NCI-H2196 (cell line): ENCODE measurements around the gene TRMU.

ENCODE experiments used
- DNase-seq: peaks from one replicate; lab custom pipeline; 2025; ENCODE audit not compliant: unreplicated experiment; lab: John Stamatoyannopoulos, UW

TRMU gene

GRCh38 chr22:46335201-46336118 lies at the start of gene TRMU:
Gene TRMU (plus strand): TSS chr22:46335714. CDS start chr22:46335765, 51 bp downstream.
- DNase-seq, result peak; percentile 87

- DNase-seq, result no peak
Measured at GRCh38 chr22:46286006-46286405, 49.5 kb upstream of the TRMU start.

- no peak for DNase-seq
Measured at GRCh38 chr22:46286941-46287872, 48.3 kb upstream of the TRMU start.

- no peak for DNase-seq
Measured at GRCh38 chr22:46287873-46288751, 47.4 kb upstream of the TRMU start.

GRCh38 chr22:46288846-46289243 lies 46.7 kb upstream of the TRMU start:
- no peak for DNase-seq

GRCh38 chr22:46289244-46289891 lies 46.1 kb upstream of the TRMU start:
- DNase-seq, result no peak

- no peak for DNase-seq
Measured at GRCh38 chr22:46290121-46290842, 45.2 kb upstream of the TRMU start.

GRCh38 chr22:46290843-46291785 lies 44.4 kb upstream of the TRMU start:
- no peak for DNase-seq

GRCh38 chr22:46292173-46292572 lies 43.3 kb upstream of the TRMU start:
- DNase-seq, result no peak

GRCh38 chr22:46292732-46293131 lies 42.8 kb upstream of the TRMU start:
- DNase-seq, result no peak

- no peak for DNase-seq
Measured at GRCh38 chr22:46293577-46294260, 41.8 kb upstream of the TRMU start.

GRCh38 chr22:46294784-46295183 lies 40.7 kb upstream of the TRMU start:
- no peak for DNase-seq

- no peak for DNase-seq
Measured at GRCh38 chr22:46295277-46295971, 40.1 kb upstream of the TRMU start.

- DNase-seq, result peak; percentile 99
Measured at GRCh38 chr22:46296257-46297150, 39.0 kb upstream of the TRMU start, which contains the start of gene GTSE1. Gene GTSE1 (plus strand): TSS chr22:46296870. CDS start chr22:46297401, 531 bp downstream.

- DNase-seq, result no peak
Measured at GRCh38 chr22:46297151-46297812, 38.2 kb upstream of the TRMU start.

GRCh38 chr22:46299101-46299500 lies 36.4 kb upstream of the TRMU start:
- DNase-seq, result no peak
